ENCODE data around the gene ADGRG3.

Gene ADGRG3

GRCh38 chr16:57688987-57689761, 21.1 kb downstream of the ADGRG3 start:
- Histone ChIP-seq H3K36me3 (no peaks in the 10 kb centered on the region), H3K4me1 (no peaks in the 10 kb centered on the region), H3K9me3 (no peaks in the 10 kb centered on the region), H3K4me3 (ENCODE audit: low read depth, low read length) (no peak overlapping the region), H3K27me3 (no peaks in the 10 kb centered on the region)
- no peak for DNase-seq
- TF ChIP-seq CTCF (IDR thresholded peaks at IDR 0.05; ENCODE audit: low read depth, low read length) = no peak

- no peak for DNase-seq
- no peaks in the 10 kb centered on the region for H3K4me1 ChIP-seq
- no peak for TF ChIP-seq CTCF (IDR thresholded peaks at IDR 0.05; ENCODE audit: low read depth, low read length)
- H3K27me3 ChIP-seq = no peaks in the 10 kb centered on the region
- H3K36me3 ChIP-seq = no peaks in the 10 kb centered on the region
- H3K4me3 ChIP-seq (ENCODE audit: low read depth, low read length) = no peak overlapping the region
- no peaks in the 10 kb centered on the region for H3K9me3 ChIP-seq
Observed at GRCh38 chr16:57689762-57690558, 21.9 kb downstream of the ADGRG3 start.

- no peak for DNase-seq
- TF ChIP-seq CTCF (IDR thresholded peaks at IDR 0.05; ENCODE audit: low read depth, low read length) = no peak
- H3K27me3 ChIP-seq = no peaks in the 10 kb centered on the region
- H3K4me1 ChIP-seq = no peaks in the 10 kb centered on the region
- no peak overlapping the region for H3K4me3 ChIP-seq (ENCODE audit: low read depth, low read length)
- H3K9me3 ChIP-seq = no peaks in the 10 kb centered on the region
- no peaks in the 10 kb centered on the region for H3K36me3 ChIP-seq
Observed at GRCh38 chr16:57690782-57691471, 22.8 kb downstream of the ADGRG3 start.

- no peaks in the 10 kb centered on the region for H3K9me3 ChIP-seq
- no peak for TF ChIP-seq CTCF (IDR thresholded peaks at IDR 0.05; ENCODE audit: low read depth, low read length)
- H3K36me3 ChIP-seq = no peaks in the 10 kb centered on the region
- no peak overlapping the region for H3K4me3 ChIP-seq (ENCODE audit: low read depth, low read length)
- no peaks in the 10 kb centered on the region for H3K4me1 ChIP-seq
- no peak for DNase-seq
- no peaks in the 10 kb centered on the region for H3K27me3 ChIP-seq
Observed at GRCh38 chr16:57692636-57693035, 24.5 kb downstream of the ADGRG3 start.

- H3K4me3 ChIP-seq (ENCODE audit: low read depth, low read length) = no peak overlapping the region
- H3K27me3 ChIP-seq = no peaks in the 10 kb centered on the region
- no peak for DNase-seq
- no peak for TF ChIP-seq CTCF (IDR thresholded peaks at IDR 0.05; ENCODE audit: low read depth, low read length)
- H3K4me1 ChIP-seq = no peaks in the 10 kb centered on the region
- no peaks in the 10 kb centered on the region for H3K36me3 ChIP-seq
- H3K9me3 ChIP-seq = no peaks in the 10 kb centered on the region
Observed at GRCh38 chr16:57693550-57693949, 25.4 kb downstream of the ADGRG3 start.
